HL-60 (cell line): ENCODE data around the gene GABBR1.
"Not testable (repeated sequence)": the region's sequence is repeated elsewhere in the genome, so short reads cannot be mapped to it uniquely, and the experiment has no call there.

Source experiments
- DNase-seq, 2 experiments: peaks; one replicate each; pipeline ENCODE4 v3.0.0-alpha.2; 2010 to 2020; ENCODE audit warnings: low read depth in 1 of 2, low spot score in 1 of 2
- H3K27ac ChIP-seq: fragments of 250-450 bp; sonication (Bioruptor Pico); replicated peaks from 2 replicates; pipeline ENCODE4 v1.5.1; 2020; ENCODE audit warnings: mild to moderate bottlenecking, moderate library complexity
- H3K27me3 ChIP-seq: fragments of 250-450 bp; sonication (Bioruptor Pico); 2 replicates; pipeline ENCODE4 v1.5.1; 2021; ENCODE audit warnings: mild to moderate bottlenecking, moderate library complexity; ENCODE audit not compliant: insufficient read depth, poor library complexity, severe bottlenecking
- H3K4me3 ChIP-seq: replicated peaks from 2 replicates; pipeline ENCODE4 v1.5.1; 2011; ENCODE audit warnings: mild to moderate bottlenecking, control low read depth, low read length; ENCODE audit not compliant: insufficient read depth
- CTCF ChIP-seq: IDR thresholded peaks from one replicate; pipeline ENCODE4 v1.5.1; 2011; ENCODE audit warnings: low read length, control low read depth, inconsistent platforms; ENCODE audit not compliant: insufficient read depth
- GABPA ChIP-seq: IDR thresholded peaks from 2 replicates; pipeline ENCODE4 v1.6.1; 2012; ENCODE audit warnings: low read depth
- POLR2AphosphoS5 ChIP-seq: IDR thresholded peaks from 2 replicates; pipeline ENCODE4 v1.6.1; 2012; ENCODE audit warnings: low read depth
- REST ChIP-seq: IDR thresholded peaks from 2 replicates; pipeline ENCODE4 v1.6.1; 2012; ENCODE audit warnings: low read depth; ENCODE audit not compliant: insufficient replicate concordance
- SPI1 ChIP-seq: IDR thresholded peaks from 2 replicates; pipeline ENCODE4 v1.6.1; 2012; ENCODE audit warnings: low read depth, mild to moderate bottlenecking, borderline replicate concordance

GABBR1 gene

GRCh38 chr6:29675561-29675960, 42.6 kb upstream of the GABBR1 start:
- no peak overlapping the region for H3K27ac ChIP-seq
- TF ChIP-seq GABPA (no peak), CTCF (no peak), POLR2AphosphoS5 (no peak), REST (no peak), SPI1 (no peak)
- H3K4me3 ChIP-seq: no peak overlapping the region
- DNase-seq: no peak
- peaks cover 11% of the 10 kb centered on the region for H3K27me3 ChIP-seq

GRCh38 chr6:29674008-29674407, 41.0 kb upstream of the GABBR1 start:
- no peak overlapping the region for H3K4me3 ChIP-seq
- no peak for DNase-seq
- peaks cover under 1% of the 10 kb centered on the region for H3K27me3 ChIP-seq
- H3K27ac ChIP-seq: no peak overlapping the region
- no peak for TF ChIP-seq CTCF
- TF ChIP-seq SPI1: no peak
- TF ChIP-seq GABPA: no peak
- no peak for TF ChIP-seq POLR2AphosphoS5
- TF ChIP-seq REST: no peak

GRCh38 chr6:29673161-29673560, 40.2 kb upstream of the GABBR1 start:
- DNase-seq: no peak
- TF ChIP-seq REST (no peak), GABPA (no peak), CTCF (no peak), SPI1 (no peak), POLR2AphosphoS5 (no peak)
- Histone ChIP-seq H3K27me3 (no peaks in the 10 kb centered on the region), H3K4me3 (no peak overlapping the region), H3K27ac (no peak overlapping the region)

- not testable (repeated sequence) for H3K27ac ChIP-seq, H3K27me3 ChIP-seq, DNase-seq, H3K4me3 ChIP-seq
These were observed 39.1 kb upstream of the GABBR1 start for GRCh38 chr6:29672116-29672515.
